HG02623 (cell line): Measurements from ENCODE around the gene PDK3.

Experiments
- ATAC-seq: cut with Tn5 transposase; IDR thresholded peaks from one replicate; pipeline ENCODE4 v1.9.1; 2021; ENCODE audit warnings: moderate library complexity; ENCODE audit not compliant: unreplicated experiment

The PDK3 gene

GRCh38 chrX:24480400-24480865 lies 15.3 kb downstream of the PDK3 start:
- peak; percentile 30 for ATAC-seq

- ATAC-seq: no peak
Measured at GRCh38 chrX:24482823-24483415, 17.8 kb downstream of the PDK3 start.

GRCh38 chrX:24483596-24483995 lies 18.5 kb downstream of the PDK3 start:
- no peak for ATAC-seq

GRCh38 chrX:24485323-24485722 lies 20.2 kb downstream of the PDK3 start:
- no peak for ATAC-seq

GRCh38 chrX:24485976-24486680 lies 21.0 kb downstream of the PDK3 start:
- ATAC-seq: no peak

- no peak for ATAC-seq
Measured at GRCh38 chrX:24487571-24487970, 22.5 kb downstream of the PDK3 start.

- no peak for ATAC-seq
Measured at GRCh38 chrX:24491741-24492140, 26.7 kb downstream of the PDK3 start.

GRCh38 chrX:24493740-24494581 lies 28.9 kb downstream of the PDK3 start:
- ATAC-seq: no peak

GRCh38 chrX:24494647-24495075 lies 29.6 kb downstream of the PDK3 start:
- no peak for ATAC-seq

- ATAC-seq: no peak
Measured at GRCh38 chrX:24495700-24496099, 30.6 kb downstream of the PDK3 start.

GRCh38 chrX:24498181-24498580 lies 33.1 kb downstream of the PDK3 start:
- no peak for ATAC-seq

GRCh38 chrX:24498975-24499374 lies 33.9 kb downstream of the PDK3 start:
- peak; percentile 57 for ATAC-seq

- ATAC-seq: no peak
Measured at GRCh38 chrX:24506082-24506481, 41.0 kb downstream of the PDK3 start.

GRCh38 chrX:24508375-24508774 lies 43.3 kb downstream of the PDK3 start:
- ATAC-seq: no peak

GRCh38 chrX:24513416-24513815 lies 48.3 kb downstream of the PDK3 start:
- ATAC-seq: peak; percentile 98

- no peak for ATAC-seq
Measured at GRCh38 chrX:24515447-24515846, 50.4 kb downstream of the PDK3 start.

GRCh38 chrX:24520472-24520871 lies 55.4 kb downstream of the PDK3 start:
- no peak for ATAC-seq

GRCh38 chrX:24525455-24525854 lies 60.4 kb downstream of the PDK3 start:
- ATAC-seq: no peak

- no peak for ATAC-seq
Measured at GRCh38 chrX:24526616-24527015, 61.5 kb downstream of the PDK3 start.

- no peak for ATAC-seq
Measured at GRCh38 chrX:24528605-24529004, 63.5 kb downstream of the PDK3 start.

- ATAC-seq: no peak
Measured at GRCh38 chrX:24536551-24536950, 71.5 kb downstream of the PDK3 start.

GRCh38 chrX:24542756-24543155 lies 77.7 kb downstream of the PDK3 start:
- ATAC-seq: no peak
